GM18867 (cell line): ENCODE data around the gene DBNL.

ENCODE experiments used
- ATAC-seq: cut with Tn5 transposase; IDR thresholded peaks from one replicate; pipeline ENCODE4 v1.9.1; 2021; ENCODE audit warnings: mild to moderate bottlenecking, moderate library complexity; ENCODE audit not compliant: unreplicated experiment

Gene DBNL

DNA sequence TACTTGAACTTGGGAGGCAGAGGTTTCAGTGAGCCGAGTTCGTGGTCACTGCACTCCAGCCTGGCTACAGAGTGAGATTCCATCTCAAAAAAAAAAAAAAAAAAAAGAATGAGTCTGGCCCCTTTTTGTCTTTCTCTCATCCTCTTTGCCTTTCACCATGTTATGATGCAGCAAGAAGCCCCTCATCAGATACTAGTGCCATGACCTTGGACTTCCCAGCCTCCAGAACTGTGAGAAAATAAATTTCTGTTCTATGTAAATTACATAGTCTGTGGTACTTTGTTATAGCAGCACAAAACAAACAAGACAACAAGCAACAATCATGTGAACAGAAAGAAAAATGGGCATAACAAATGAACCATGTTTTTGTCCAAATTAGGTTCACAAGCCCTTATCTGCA lies 2.3 kb upstream of the DBNL start:
- ATAC-seq: no peak

DNA sequence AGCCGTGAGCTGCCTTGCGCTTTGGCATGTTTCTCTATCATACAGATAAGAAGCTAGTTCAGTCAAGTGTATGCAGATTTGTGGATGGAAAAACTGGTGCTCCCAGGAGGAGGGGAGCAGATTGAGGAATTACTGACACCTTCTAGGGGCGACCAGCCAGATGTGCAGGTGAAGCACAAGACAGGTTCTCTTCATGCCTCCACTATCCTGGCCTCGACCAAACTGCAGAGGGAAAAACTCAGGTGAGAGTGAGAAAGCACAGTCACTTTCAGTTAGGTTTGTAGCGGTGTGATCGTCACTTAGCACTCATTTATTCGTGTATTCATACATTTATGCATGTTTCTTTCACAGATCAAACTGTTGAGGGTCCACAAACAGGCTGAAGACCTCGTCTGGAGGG lies 600 bp upstream of the DBNL start:
- no peak for ATAC-seq

DNA sequence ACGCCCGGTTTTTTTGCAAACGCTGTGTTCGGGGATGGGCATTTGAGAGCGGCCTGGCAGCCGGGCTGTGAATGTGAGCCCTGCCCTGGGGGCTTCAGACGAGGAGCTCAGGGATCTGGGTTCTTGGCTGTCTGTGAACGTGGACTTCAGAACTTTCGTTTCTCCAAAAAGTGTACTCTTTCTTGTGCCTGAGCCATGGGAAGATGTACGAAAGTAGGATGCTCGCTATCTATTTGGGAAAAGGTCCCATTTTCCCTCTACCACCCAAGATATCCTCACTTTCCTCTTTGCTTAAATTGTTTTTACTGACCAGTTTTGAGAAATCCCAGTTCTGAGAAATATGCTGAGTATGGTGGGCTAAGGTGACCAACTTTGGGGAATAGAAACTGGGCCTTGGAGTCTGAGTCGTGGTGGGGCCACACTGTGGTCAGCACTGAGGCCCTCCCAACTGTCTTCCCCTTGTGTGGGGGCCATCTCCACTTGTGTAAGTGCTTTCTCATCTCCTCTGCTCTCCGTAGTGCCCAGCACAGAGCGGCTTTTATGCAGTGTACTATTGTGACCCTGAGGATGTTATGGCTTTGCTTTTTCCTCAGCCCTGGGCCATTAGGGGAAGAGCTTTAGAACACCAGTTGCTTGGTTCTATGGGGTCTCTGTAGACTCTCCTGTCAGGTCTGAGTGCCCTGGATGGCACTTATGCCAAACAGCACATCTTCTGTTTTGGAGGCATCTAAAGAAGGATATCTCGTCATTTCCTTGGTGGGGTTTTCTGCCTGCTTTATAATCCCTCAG lies 918 bp downstream of the DBNL start:
- peak; percentile 5 for ATAC-seq

DNA sequence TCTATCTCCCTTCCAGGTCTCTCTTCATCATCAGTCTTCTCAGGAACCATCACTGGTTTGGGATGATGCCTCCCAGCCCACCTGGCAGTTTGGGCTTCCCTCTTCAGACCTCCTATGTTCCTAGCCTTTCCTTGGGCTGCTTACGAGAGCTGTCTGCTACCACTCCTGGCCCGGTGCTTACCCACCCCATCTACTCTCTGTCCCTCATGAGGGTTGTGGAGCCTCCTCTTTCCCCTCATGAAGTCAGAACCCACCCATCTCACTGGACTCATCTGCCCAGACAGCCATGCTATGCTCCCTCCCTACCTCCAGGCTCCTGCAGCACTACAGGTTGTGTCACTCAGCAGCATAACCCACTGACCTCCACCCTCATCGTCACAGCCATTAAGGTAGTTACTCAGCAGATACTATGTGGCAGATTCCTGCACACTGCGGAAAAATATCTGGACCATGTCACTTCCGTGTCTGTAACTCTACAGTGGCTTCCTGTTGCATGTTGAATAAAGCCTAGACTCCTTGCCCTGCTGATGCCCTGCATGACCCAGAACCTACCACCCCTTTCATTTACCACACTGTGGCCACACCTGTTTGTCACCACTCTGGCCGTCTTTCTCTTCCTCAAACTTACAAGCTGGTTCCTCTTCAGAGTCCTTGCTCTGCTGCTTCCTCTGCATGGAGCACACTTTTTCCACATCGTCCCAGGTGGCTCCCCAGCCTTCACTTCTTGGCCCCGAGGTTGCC lies 2.0 kb downstream of the DBNL start:
- peak; percentile 67 for ATAC-seq

DNA sequence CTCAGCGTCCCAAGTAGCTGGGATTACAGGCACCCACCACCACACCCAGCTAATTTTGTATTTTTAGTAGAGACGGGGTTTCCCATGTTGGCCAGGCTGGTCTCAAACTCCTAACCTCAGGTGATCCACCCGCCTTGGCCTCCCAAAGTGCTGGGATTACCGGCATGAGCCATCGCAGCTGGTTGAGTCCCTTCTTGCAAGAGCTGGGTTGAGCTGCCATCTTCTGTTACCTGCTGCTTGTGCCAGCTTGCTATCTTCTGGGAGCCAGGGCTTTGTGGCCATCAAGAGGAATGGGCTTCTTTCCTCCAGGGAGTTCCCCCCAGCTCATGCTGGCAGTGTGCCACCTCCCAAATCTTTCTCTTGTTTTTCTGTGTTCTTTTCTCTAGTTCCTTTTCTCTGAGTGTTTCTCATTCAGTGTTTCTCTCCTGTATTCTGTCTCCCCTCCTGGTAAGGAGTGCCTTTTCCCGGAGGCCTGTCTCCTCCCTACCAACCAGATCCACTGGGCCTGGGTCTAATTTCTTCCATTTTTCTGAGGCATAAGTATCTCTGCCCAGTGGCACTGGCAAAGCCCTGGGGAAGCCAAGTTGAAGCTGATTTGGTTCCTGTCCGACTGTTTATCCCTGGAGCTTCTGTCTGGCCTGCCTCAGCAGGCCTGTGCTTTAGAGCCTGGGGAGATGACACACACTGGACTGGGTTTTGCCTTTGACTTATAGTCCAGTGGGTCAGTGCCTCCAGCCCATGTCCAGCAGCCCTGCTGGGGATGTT lies 3.7 kb downstream of the DBNL start:
- ATAC-seq: no peak

DNA sequence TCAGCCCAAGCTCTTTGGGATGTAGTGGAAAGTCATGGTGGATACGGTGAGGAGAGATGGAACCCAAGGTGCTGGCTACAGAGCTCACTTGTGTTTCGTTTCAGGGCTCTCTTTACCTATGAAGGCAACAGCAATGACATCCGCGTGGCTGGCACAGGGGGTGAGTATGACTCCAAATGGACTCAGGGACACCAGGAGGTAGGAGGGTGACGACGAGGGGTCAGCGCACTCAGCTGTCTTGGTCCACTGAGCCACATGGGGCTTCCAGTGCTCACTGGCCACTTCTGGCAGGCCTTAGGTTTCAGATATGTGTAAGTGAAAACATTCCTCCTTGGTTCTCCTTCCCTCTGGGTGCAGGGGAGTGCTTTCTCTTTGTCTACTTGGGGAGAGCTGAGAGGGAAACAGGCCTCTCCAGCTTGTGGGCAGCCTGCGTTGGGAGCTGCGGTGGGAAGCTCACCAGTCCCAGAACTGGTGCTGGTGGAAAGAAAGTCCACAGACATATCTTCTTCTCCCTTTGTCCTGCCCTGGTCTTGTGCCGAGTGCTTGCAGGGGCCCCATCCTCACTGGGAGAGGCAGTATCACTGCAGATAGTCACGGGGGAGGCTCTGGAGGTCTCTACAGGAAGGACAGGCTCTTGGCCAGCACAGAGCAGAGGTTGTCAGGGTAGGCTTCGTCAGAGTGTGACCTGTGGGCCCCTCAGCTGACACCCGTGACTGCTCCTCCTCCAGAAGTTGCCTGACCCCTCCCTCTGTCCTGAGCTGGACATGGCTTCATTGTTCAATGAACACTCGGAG lies 5.8 kb downstream of the DBNL start:
- no peak for ATAC-seq

DNA sequence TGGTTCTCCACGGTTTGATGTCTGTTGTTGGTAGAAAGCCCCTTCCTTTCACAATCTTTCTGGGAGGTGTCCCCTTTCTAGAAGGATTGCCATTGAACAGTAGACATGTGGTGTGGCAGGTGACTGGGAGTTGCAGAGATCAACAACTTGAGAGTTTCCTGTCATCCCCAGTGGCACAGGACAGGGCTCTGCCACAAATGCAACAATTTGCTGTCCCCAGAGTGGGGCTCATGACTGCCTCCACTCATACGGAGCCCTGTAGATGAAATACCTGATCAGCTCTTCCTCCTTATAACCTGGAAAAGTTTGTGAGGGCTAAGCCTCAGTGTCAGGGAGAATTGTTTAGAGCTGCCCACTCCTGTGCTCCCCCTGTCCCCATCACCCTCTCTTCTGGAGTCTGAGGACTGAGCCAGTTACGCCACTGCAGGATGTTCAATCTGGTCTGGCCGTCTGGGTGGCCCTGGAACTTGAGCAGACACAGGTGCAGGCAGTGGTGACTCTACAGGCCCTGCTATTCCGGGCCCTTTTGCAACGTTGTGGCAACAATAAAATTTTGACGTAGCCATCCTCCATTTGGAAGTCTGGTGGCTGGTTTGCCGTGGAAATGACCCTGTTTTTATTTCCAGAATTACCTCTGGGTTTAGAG lies 6.5 kb downstream of the DBNL start:
- no peak for ATAC-seq

DNA sequence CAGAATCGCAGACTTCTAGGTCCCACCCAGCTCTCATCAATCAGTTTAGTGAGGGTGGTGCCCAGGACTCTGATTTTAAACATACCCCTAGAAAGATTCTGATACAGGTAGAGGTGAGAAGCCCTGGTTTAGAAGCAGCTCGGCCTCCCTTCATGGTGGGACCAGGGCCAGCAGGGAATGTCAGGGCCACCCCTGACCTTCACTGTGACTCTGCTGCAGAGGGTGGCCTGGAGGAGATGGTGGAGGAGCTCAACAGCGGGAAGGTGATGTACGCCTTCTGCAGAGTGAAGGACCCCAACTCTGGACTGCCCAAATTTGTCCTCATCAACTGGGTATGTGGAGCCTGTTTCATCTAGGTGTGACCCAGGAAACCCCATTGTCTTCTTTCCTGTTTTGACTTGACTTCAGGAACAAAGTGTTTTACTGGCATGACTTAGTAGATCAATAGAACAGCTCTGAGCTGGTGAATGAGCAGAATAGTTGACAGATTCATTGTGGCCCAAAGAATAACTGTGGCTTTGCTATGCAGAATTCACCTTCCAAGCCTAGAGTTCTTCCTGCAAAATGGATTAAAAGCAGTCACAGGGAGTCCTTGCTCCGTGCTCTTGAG lies 7.2 kb downstream of the DBNL start:
- no peak for ATAC-seq

DNA sequence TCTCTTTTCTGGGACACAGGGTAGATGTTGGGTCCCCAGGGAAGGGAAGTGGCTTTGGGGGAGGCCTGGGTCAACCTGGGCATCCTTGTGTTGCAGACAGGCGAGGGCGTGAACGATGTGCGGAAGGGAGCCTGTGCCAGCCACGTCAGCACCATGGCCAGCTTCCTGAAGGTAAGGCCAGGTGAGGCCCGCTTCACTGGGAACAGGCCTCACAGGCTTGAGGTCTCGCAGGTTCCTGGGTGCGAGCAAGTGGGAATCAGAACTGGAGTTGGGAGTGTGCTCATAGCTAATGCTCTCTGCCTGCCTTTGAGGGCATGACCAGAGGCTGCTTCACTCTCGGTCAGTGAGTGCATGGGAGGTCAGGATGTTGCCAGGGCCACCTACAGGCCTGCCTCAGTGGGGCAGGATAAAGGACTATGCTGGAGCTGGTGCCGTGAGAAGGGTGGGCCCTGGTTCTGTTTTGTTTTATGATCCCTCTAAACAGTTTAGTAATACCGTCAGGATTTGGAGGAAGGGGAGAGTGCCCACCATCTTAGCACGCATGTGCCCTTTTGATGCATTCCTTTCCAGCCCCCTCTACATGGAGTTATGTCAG lies 8.4 kb downstream of the DBNL start:
- no peak for ATAC-seq

DNA sequence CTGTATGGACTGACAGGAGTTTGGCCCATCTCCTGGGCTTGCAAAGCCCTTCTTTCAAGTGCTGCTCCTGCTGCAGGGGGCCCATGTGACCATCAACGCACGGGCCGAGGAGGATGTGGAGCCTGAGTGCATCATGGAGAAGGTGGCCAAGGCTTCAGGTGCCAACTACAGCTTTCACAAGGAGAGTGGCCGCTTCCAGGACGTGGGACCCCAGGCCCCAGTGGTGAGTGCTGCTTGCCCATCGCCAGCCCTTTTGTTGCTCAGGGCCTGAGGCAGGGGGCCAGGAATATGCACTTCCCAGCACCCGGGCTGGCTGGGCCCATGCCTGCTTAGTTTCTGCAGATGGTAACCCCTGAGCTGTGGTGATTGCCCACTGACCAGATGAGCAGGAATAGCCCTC lies 12.2 kb downstream of the DBNL start:
- no peak for ATAC-seq

DNA sequence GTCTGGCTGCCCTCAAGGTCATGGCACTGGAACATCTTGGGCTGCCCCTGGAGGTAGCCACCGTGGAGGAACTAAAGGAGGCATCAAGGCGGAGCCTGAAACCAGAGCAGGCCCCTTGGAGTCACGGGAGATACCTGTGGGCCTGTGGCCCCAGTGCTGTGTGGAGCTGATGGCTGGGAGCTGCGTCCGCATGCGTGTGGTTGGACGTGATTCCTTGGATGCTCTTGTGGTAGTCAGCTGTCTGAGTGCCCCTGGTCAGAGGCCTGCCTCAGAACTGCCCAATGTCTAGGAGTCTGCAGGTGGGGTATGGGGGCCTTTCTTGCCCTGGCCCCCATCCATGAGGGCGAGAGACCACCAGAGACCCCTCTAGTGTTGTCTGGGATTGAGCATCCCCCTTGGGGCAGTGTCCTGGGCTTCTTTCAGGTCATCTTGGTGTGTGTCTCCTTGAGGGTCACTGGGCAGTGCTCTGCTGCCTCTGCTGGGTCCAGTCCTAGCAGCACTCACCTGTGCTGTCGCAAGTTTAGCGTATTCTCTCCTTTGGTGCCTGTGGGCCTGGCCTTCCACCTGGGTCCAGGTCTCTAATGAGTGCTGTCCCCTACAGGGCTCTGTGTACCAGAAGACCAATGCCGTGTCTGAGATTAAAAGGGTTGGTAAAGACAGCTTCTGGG lies 12.8 kb downstream of the DBNL start:
- ATAC-seq: no peak

DNA sequence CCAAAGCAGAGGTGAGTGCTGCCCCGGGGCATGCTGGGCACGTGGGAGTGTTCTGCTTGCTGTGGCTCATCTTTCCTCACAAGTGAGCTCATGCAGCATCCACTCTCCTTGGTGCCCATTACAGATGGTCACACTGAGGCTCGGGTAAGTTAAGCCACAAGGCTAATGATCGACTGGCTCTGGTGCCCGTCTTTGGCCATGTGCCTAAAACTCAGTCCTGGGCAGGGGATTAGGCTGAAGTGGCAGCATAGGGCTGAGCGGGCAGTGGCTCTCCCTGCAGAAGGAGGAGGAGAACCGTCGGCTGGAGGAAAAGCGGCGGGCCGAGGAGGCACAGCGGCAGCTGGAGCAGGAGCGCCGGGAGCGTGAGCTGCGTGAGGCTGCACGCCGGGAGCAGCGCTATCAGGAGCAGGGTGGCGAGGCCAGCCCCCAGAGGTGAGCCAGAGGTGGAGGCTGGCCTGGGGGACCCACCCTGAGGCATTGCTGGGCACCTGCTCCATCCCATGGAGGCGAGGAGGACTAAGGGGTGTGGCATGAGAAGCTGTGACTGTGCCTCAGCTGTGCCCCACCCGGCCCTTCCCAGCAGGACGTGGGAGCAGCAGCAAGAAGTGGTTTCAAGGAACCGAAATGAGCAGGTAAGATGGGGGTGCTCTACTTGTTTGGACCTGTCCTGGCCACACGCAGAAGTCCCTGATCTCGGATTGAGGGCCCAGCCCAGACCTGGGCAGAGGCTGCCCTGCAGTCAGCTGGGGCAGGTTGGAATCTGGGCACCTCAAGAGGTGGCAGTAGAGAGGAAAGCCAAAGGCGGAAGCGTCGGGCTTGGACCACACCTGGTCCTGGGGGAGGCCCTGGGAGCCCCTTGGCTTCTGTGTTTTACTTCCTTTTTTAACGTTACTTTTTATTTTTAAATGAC lies 13.6 kb downstream of the DBNL start:
- no peak for ATAC-seq

DNA sequence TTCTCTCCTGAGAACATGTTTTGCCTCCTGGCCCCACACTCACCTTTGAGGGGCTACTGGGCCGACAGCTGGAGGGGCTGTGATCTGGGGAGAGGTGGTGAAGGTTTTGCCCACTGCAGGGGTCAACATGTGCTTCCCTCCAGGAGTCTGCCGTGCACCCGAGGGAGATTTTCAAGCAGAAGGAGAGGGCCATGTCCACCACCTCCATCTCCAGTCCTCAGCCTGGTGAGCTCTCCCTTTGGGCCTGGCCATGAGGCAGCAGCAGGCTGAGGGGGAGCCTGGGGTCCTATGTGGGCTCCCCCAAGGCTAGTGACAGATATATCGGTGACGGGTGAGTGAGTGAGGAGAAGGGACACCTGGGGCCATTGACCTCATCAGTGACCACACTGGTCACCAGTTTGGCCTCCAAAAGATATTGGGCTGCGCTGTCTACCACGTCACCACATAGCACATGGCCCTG lies 14.3 kb downstream of the DBNL start:
- no peak for ATAC-seq

DNA sequence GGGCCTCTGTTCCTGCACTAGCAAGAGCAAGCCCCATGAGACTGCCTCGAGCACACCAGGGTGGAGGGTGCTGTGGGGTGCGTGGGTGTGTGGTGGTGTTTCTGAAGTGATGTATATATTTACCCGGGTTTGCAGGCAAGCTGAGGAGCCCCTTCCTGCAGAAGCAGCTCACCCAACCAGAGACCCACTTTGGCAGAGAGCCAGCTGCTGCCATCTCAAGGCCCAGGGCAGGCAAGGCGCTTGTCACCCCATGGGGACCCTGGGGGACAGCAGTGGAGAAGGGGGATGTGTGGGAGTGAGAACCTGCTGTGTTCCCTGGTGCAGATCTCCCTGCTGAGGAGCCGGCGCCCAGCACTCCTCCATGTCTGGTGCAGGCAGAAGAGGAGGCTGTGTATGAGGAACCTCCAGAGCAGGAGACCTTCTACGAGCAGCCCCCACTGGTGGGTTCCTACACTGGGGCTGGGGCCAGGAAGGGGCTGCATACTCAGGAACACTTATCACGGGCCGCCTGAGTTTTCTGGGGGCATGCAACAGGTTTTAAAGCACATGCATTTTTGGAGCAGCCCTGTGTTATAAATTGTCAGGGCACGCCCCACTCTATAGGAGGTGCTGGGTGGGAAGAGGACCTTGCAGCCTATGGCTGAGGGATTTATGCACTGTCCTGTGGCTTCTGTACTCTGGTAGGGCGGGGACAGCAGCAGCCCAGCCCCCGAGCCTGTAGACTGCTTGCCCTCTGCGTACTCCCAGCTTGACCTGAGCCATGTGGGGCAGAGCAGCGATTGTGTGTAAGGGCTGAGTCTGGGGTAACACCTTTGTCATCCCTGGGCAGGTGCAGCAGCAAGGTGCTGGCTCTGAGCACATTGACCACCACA lies 15.0 kb downstream of the DBNL start:
- peak; percentile 44 for ATAC-seq

DNA sequence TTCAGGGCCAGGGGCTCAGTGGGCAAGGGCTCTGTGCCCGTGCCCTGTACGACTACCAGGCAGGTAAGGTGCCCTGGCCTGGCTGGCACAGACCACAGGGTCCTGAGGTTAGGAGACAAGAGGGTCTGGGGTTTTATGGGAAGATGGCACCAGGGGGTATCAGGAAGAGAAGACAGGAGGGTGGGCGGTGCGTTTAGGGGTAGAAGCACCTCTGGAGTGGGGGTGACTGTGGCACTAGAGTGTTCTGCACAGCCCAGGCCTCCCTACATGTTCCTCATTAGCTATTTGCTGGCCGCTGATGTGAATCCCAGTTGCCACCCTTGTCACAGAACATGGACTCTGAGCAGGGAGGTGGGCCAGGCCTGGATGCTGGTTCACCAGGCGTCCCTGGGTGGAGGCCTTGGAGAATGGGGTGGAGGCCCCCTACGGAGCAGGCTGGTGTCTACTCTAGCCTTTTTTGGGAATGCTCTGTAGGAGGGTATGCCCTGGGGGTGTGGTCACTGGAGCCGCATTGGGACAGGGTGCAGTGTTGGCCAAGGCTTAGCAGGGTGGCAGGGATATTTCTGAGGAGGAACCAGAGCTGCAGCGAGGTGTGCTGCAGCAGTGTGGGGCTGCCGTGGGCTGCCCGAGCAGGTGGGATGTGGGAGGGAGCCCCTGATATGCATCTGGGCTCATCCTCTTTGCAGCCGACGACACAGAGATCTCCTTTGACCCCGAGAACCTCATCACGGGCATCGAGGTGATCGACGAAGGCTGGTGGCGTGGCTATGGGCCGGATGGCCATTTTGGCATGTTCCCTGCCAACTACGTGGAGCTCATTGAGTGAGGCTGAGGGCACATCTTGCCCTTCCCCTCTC lies 15.8 kb downstream of the DBNL start:
- no peak for ATAC-seq
